GM12878 (cell line): ENCODE measurements around the gene PKD1.

ENCODE experiments used
- JUNB ChIP-seq: IDR thresholded peaks from 2 replicates; pipeline ENCODE4 v1.6.1; 2016; ENCODE audit warnings: antibody characterized with exemption, mild to moderate bottlenecking
- MYC ChIP-seq: IDR thresholded peaks from 2 replicates; pipeline ENCODE4 v1.6.1; 2011; ENCODE audit warnings: mild to moderate bottlenecking, low read length, moderate library complexity, inconsistent platforms; ENCODE audit not compliant: insufficient read depth, insufficient replicate concordance, insufficient read length, severe bottlenecking
- POU2F2 ChIP-seq: IDR thresholded peaks from 3 replicates; pipeline ENCODE4 v1.6.1; 2011; ENCODE audit warnings: low read depth, mild to moderate bottlenecking, low read length, borderline replicate concordance
- TARDBP ChIP-seq: IDR thresholded peaks from 2 replicates; pipeline ENCODE4 v1.6.1; 2016; ENCODE audit warnings: borderline replicate concordance
- YBX1 ChIP-seq: fragments of 450-650 bp; IDR thresholded peaks from 2 replicates; pipeline ENCODE4 v1.6.1; 2016; ENCODE audit warnings: antibody characterized with exemption

GRCh38 chr16:2061526-2061925, 74.2 kb downstream of the PKD1 start:
- TF ChIP-seq JUNB, result no peak
- TF ChIP-seq TARDBP, result no peak
- TF ChIP-seq MYC, result no peak
- TF ChIP-seq POU2F2, result no peak
- no peak for TF ChIP-seq YBX1
